Nephron (organoid): Measurements from ENCODE around the gene ZMYND8.
A peak's percentile ranks its signal among the peaks of the same experiment; 100 is the strongest.

ENCODE experiments used
- H3K27ac Mint-ChIP-seq, 3 experiments: 2 replicates each; pipeline ENCODE4 v1.8.0; 2020; ENCODE audit warnings: mixed read lengths in 3 of 3, mild to moderate bottlenecking in 2 of 3, moderate library complexity in 1 of 3
- H3K27me3 Mint-ChIP-seq: 2 replicates; pipeline ENCODE4 v1.8.0; 2021; ENCODE audit warnings: low read depth, mild to moderate bottlenecking, moderate library complexity, mixed read lengths
- H3K36me3 Mint-ChIP-seq: 2 replicates; pipeline ENCODE4 v1.8.0; 2020; ENCODE audit warnings: low read depth, mixed read lengths
- H3K4me1 Mint-ChIP-seq: 2 replicates; pipeline ENCODE4 v1.8.0; 2020; ENCODE audit warnings: mixed read lengths
- H3K4me3 Mint-ChIP-seq, 3 experiments: 2 replicates each; pipeline ENCODE4 v1.8.0; 2020; ENCODE audit warnings: mild to moderate bottlenecking in 3 of 3, mixed read lengths in 3 of 3, moderate library complexity in 2 of 3
- H3K9me3 Mint-ChIP-seq: 2 replicates; pipeline ENCODE4 v1.8.0; 2020; ENCODE audit warnings: mixed read lengths
- CTCF ChIP-seq, 3 experiments: fragments of 200-600 bp; sonication (generic); IDR thresholded peaks; one replicate each; pipeline ENCODE4 v1.5.0; 2021; ENCODE audit warnings: antibody characterized with exemption in 3 of 3; ENCODE audit not compliant: unreplicated experiment in 3 of 3

The ZMYND8 gene

GRCh38 chr20:47320990-47321805 lies 35.3 kb downstream of the ZMYND8 start:
- peaks cover 9% of the 10 kb centered on the region for H3K36me3 Mint-ChIP-seq
- peaks cover 50% of the 10 kb centered on the region for H3K4me1 Mint-ChIP-seq
- H3K27ac Mint-ChIP-seq: peak overlapping the region; percentile 99 to 100 (median 100)
- no peak overlapping the region for H3K4me3 Mint-ChIP-seq
- H3K27me3 Mint-ChIP-seq: no peaks in the 10 kb centered on the region
- TF ChIP-seq CTCF (IDR thresholded peaks at IDR 0.05; ENCODE audit: unreplicated experiment in 3 of 3): no peak
- H3K9me3 Mint-ChIP-seq: no peaks in the 10 kb centered on the region

GRCh38 chr20:47319517-47320252 lies 36.8 kb downstream of the ZMYND8 start:
- H3K27me3 Mint-ChIP-seq: no peaks in the 10 kb centered on the region
- no peak for TF ChIP-seq CTCF (IDR thresholded peaks at IDR 0.05; ENCODE audit: unreplicated experiment in 3 of 3)
- H3K4me3 Mint-ChIP-seq: peak overlapping the region; percentile 59 to 71 (median 62)
- peaks cover 3% of the 10 kb centered on the region for H3K36me3 Mint-ChIP-seq
- H3K4me1 Mint-ChIP-seq: peaks cover 61% of the 10 kb centered on the region
- peak overlapping the region; percentile 99 to 100 (median 100) for H3K27ac Mint-ChIP-seq
- no peaks in the 10 kb centered on the region for H3K9me3 Mint-ChIP-seq

GRCh38 chr20:47318586-47319516 lies 37.6 kb downstream of the ZMYND8 start:
- TF ChIP-seq CTCF (IDR thresholded peaks at IDR 0.05; ENCODE audit: unreplicated experiment in 3 of 3): no peak
- H3K36me3 Mint-ChIP-seq: no peaks in the 10 kb centered on the region
- peak overlapping the region; percentile 59 to 71 (median 68) for H3K4me3 Mint-ChIP-seq
- H3K27ac Mint-ChIP-seq: peak overlapping the region; percentile 99 to 100 (median 100)
- H3K4me1 Mint-ChIP-seq: peaks cover 61% of the 10 kb centered on the region
- no peaks in the 10 kb centered on the region for H3K9me3 Mint-ChIP-seq
- no peaks in the 10 kb centered on the region for H3K27me3 Mint-ChIP-seq

GRCh38 chr20:47318027-47318585 lies 38.4 kb downstream of the ZMYND8 start:
- no peaks in the 10 kb centered on the region for H3K9me3 Mint-ChIP-seq

More at GRCh38 chr20:47318027-47318585, 38.4 kb downstream of the ZMYND8 start:
- no peaks in the 10 kb centered on the region for H3K27me3 Mint-ChIP-seq
- no peaks in the 10 kb centered on the region for H3K36me3 Mint-ChIP-seq
- H3K27ac Mint-ChIP-seq: peak overlapping the region; percentile 99 to 100 (median 100)
- no peak for TF ChIP-seq CTCF (IDR thresholded peaks at IDR 0.05; ENCODE audit: unreplicated experiment in 3 of 3)
- H3K4me3 Mint-ChIP-seq: peak overlapping the region; percentile 59 to 71 (median 68)
- H3K4me1 Mint-ChIP-seq: peaks cover 61% of the 10 kb centered on the region
